T-helper 22 cell (primary cell): ENCODE data around the gene VWA1.
"Not testable (repeated sequence)": the region's sequence is repeated elsewhere in the genome, so short reads cannot be mapped to it uniquely, and the experiment has no call there.

Experiments
- DNase-seq: peaks from one replicate; pipeline ENCODE4 v3.0.0-alpha.2; 2020; ENCODE audit warnings: low read depth

Gene VWA1

GRCh38 chr1:1435911-1436629, 580 bp downstream of the VWA1 start:
- DNase-seq, result no peak

- DNase-seq, result no peak
These were observed 1.1 kb downstream of the VWA1 start for GRCh38 chr1:1436630-1437032.

- DNase-seq, result no peak
These were observed 1.8 kb downstream of the VWA1 start for GRCh38 chr1:1437033-1437903.

- DNase-seq, result no peak
These were observed 2.5 kb downstream of the VWA1 start for GRCh38 chr1:1437904-1438376.

- no peak for DNase-seq
These were observed 3.3 kb downstream of the VWA1 start for GRCh38 chr1:1438531-1439381.

GRCh38 chr1:1439546-1440261, 4.2 kb downstream of the VWA1 start:
- DNase-seq, result no peak

- DNase-seq, result no peak
These were observed 4.9 kb downstream of the VWA1 start for GRCh38 chr1:1440262-1441001.

GRCh38 chr1:1441002-1441888, 5.8 kb downstream of the VWA1 start:
- no peak for DNase-seq

- DNase-seq, result no peak
These were observed 6.7 kb downstream of the VWA1 start for GRCh38 chr1:1442069-1442770.

- not testable (repeated sequence) for DNase-seq
These were observed 11.1 kb downstream of the VWA1 start for GRCh38 chr1:1446631-1447030.

GRCh38 chr1:1449099-1449739, 13.7 kb downstream of the VWA1 start, which contains the start of gene ATAD3C:
TSS of gene ATAD3C (plus strand) at chr1:1449689. CDS start at chr1:1450684, 995 bp downstream.
- DNase-seq, result no peak

GRCh38 chr1:1450616-1451015, 15.1 kb downstream of the VWA1 start:
- DNase-seq, result not testable (repeated sequence)

GRCh38 chr1:1451696-1452364, 16.3 kb downstream of the VWA1 start:
- DNase-seq, result no peak

GRCh38 chr1:1452365-1452739, 16.9 kb downstream of the VWA1 start:
- DNase-seq, result not testable (repeated sequence)

GRCh38 chr1:1452882-1453281, 17.4 kb downstream of the VWA1 start:
- DNase-seq, result no peak

- not testable (repeated sequence) for DNase-seq
These were observed 19.0 kb downstream of the VWA1 start for GRCh38 chr1:1454286-1455056.

- DNase-seq, result no peak
These were observed 19.9 kb downstream of the VWA1 start for GRCh38 chr1:1455366-1455884.
